H1 (cell line): Measurements from ENCODE around the gene PDE6D. TPM values are rescaled to one million over a fixed set of nuclear protein-coding genes. Genes with fewer than 3 reads are reported as not detected.

Experiments used
- BRCA1 ChIP-seq: IDR thresholded peaks from 2 replicates; pipeline ENCODE4 v1.6.1; 2012; ENCODE audit warnings: low read depth, low read length, improper control_type of control experiment
- CHD1 ChIP-seq: IDR thresholded peaks from 2 replicates; pipeline ENCODE4 v1.6.1; 2012; ENCODE audit warnings: low read depth, low read length, improper control_type of control experiment
- GABPA ChIP-seq: IDR thresholded peaks from 2 replicates; pipeline ENCODE4 v1.6.1; 2011; ENCODE audit warnings: mild to moderate bottlenecking, low read length, moderate library complexity, borderline replicate concordance; ENCODE audit not compliant: insufficient read depth
- KDM4A ChIP-seq: IDR thresholded peaks from one replicate; pipeline ENCODE4 v1.7.1; 2012; ENCODE audit warnings: low read depth, mild to moderate bottlenecking, moderate library complexity, low read length, inconsistent platforms; ENCODE audit not compliant: severe bottlenecking
- KDM5A ChIP-seq: fragments of 200-600 bp; IDR thresholded peaks from 2 replicates; pipeline ENCODE4 v1.7.1; 2012; ENCODE audit warnings: mild to moderate bottlenecking, low read length, inconsistent platforms, mixed read lengths
- NANOG ChIP-seq: IDR thresholded peaks from 2 replicates; pipeline ENCODE4 v1.6.1; 2011; ENCODE audit warnings: low read length, low read depth, mild to moderate bottlenecking, inconsistent platforms; ENCODE audit not compliant: insufficient read depth, poor library complexity, severe bottlenecking
- NRF1 ChIP-seq: IDR thresholded peaks from 2 replicates; pipeline ENCODE4 v1.6.1; 2011; ENCODE audit warnings: mild to moderate bottlenecking, low read depth, low read length, improper control_type of control experiment
- RFX5 ChIP-seq: IDR thresholded peaks from 2 replicates; pipeline ENCODE4 v1.6.1; 2011; ENCODE audit warnings: low read depth, low read length, improper control_type of control experiment, borderline replicate concordance
- SIRT6 ChIP-seq: IDR thresholded peaks from one replicate; pipeline ENCODE4 v1.7.1; 2012; ENCODE audit warnings: low read length, inconsistent platforms
- SP4 ChIP-seq: IDR thresholded peaks from 2 replicates; pipeline ENCODE4 v1.6.1; 2012; ENCODE audit warnings: low read length, inconsistent platforms
- TAF7 ChIP-seq: optimal IDR thresholded peaks from 2 replicates; pipeline ENCODE3; 2011; ENCODE audit warnings: low read depth, mild to moderate bottlenecking, inconsistent platforms, low read length, moderate library complexity, borderline replicate concordance
- polyA plus RNA-seq, 7 experiments: library from polyadenylated mRNA; depleted of rRNA in 3 of 7; stranded (reverse) in 5 of 7; unstranded in 2 of 7; fragments of >200 nt in 5 of 7; fragments of 200-250 nt in 2 of 7; gene quantifications; 1 replicate in 5 of 7; 2 replicates in 1 of 7; 4 replicates in 1 of 7; pipeline versions ENCODE4 v1.2.1 to v1.2.3, GENCODE V29; 2011 to 2013; ENCODE audit warnings: missing spikeins in 2 of 7, mixed read lengths in 2 of 7
- total RNA-seq: library from RNA; stranded (reverse); fragmentation: NEBNext Ultra II Directional; extraction: Animal tissue kit (Norgen Biotek cat#: 25700); gene quantifications from 2 replicates; pipeline ENCODE4 v1.2.1, GENCODE V29; 2021
- TF ChIP-seq, protein P1 (sequence below): fragments of 300-600 bp; sonication (generic); IDR thresholded peaks from 2 replicates; pipeline ENCODE4 v1.7.1; 2012; ENCODE audit warnings: low read length, moderate library complexity, mild to moderate bottlenecking, inconsistent platforms; ENCODE audit not compliant: insufficient replicate concordance

PDE6D gene
- total and polyA plus RNA-seq, 2 of the 8 experiments (the other 6 are each of a cell fraction or from before 2014, with no cell fraction given), result 33.7 to 63.9 TPM

DNA sequence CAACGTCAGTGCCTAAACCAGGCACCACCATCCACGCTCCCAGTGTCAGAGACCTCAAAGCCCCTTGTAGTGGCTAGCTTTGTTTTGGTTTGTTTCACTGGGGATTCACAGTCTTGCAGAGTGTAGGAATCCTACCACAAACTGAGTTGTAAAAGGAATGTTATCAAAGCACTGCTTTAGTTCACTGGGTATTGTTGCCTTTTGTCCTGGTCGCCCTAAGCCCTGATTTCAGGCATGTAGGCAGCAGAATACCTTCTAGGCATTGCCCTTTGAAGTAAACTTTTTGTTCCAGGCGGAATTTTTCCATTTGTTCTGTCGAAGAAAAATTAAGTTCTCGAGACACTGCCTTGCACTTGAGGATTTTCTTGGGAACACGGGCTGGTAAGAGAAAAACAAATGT, 43.3 kb downstream of the PDE6D start (continued):
- TF ChIP-seq, protein P1, sequence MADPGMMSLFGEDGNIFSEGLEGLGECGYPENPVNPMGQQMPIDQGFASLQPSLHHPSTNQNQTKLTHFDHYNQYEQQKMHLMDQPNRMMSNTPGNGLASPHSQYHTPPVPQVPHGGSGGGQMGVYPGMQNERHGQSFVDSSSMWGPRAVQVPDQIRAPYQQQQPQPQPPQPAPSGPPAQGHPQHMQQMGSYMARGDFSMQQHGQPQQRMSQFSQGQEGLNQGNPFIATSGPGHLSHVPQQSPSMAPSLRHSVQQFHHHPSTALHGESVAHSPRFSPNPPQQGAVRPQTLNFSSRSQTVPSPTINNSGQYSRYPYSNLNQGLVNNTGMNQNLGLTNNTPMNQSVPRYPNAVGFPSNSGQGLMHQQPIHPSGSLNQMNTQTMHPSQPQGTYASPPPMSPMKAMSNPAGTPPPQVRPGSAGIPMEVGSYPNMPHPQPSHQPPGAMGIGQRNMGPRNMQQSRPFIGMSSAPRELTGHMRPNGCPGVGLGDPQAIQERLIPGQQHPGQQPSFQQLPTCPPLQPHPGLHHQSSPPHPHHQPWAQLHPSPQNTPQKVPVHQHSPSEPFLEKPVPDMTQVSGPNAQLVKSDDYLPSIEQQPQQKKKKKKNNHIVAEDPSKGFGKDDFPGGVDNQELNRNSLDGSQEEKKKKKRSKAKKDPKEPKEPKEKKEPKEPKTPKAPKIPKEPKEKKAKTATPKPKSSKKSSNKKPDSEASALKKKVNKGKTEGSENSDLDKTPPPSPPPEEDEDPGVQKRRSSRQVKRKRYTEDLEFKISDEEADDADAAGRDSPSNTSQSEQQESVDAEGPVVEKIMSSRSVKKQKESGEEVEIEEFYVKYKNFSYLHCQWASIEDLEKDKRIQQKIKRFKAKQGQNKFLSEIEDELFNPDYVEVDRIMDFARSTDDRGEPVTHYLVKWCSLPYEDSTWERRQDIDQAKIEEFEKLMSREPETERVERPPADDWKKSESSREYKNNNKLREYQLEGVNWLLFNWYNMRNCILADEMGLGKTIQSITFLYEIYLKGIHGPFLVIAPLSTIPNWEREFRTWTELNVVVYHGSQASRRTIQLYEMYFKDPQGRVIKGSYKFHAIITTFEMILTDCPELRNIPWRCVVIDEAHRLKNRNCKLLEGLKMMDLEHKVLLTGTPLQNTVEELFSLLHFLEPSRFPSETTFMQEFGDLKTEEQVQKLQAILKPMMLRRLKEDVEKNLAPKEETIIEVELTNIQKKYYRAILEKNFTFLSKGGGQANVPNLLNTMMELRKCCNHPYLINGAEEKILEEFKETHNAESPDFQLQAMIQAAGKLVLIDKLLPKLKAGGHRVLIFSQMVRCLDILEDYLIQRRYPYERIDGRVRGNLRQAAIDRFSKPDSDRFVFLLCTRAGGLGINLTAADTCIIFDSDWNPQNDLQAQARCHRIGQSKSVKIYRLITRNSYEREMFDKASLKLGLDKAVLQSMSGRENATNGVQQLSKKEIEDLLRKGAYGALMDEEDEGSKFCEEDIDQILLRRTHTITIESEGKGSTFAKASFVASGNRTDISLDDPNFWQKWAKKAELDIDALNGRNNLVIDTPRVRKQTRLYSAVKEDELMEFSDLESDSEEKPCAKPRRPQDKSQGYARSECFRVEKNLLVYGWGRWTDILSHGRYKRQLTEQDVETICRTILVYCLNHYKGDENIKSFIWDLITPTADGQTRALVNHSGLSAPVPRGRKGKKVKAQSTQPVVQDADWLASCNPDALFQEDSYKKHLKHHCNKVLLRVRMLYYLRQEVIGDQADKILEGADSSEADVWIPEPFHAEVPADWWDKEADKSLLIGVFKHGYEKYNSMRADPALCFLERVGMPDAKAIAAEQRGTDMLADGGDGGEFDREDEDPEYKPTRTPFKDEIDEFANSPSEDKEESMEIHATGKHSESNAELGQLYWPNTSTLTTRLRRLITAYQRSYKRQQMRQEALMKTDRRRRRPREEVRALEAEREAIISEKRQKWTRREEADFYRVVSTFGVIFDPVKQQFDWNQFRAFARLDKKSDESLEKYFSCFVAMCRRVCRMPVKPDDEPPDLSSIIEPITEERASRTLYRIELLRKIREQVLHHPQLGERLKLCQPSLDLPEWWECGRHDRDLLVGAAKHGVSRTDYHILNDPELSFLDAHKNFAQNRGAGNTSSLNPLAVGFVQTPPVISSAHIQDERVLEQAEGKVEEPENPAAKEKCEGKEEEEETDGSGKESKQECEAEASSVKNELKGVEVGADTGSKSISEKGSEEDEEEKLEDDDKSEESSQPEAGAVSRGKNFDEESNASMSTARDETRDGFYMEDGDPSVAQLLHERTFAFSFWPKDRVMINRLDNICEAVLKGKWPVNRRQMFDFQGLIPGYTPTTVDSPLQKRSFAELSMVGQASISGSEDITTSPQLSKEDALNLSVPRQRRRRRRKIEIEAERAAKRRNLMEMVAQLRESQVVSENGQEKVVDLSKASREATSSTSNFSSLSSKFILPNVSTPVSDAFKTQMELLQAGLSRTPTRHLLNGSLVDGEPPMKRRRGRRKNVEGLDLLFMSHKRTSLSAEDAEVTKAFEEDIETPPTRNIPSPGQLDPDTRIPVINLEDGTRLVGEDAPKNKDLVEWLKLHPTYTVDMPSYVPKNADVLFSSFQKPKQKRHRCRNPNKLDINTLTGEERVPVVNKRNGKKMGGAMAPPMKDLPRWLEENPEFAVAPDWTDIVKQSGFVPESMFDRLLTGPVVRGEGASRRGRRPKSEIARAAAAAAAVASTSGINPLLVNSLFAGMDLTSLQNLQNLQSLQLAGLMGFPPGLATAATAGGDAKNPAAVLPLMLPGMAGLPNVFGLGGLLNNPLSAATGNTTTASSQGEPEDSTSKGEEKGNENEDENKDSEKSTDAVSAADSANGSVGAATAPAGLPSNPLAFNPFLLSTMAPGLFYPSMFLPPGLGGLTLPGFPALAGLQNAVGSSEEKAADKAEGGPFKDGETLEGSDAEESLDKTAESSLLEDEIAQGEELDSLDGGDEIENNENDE, result no peak
- TF ChIP-seq NANOG, result no peak
- no peak for TF ChIP-seq KDM4A
- TF ChIP-seq SP4, result no peak
- no peak for TF ChIP-seq GABPA
- TF ChIP-seq CHD1, result no peak
- no peak for TF ChIP-seq RFX5
- no peak for TF ChIP-seq BRCA1
- no peak for TF ChIP-seq NRF1
- no peak for TF ChIP-seq TAF7
- no peak for TF ChIP-seq SIRT6
- TF ChIP-seq KDM5A, result no peak
